DND-41 (cell line): ENCODE data around the gene WDR70.

ENCODE experiments used
- CTCF ChIP-seq: IDR thresholded peaks from 2 replicates; pipeline ENCODE4 v1.5.1; 2012; ENCODE audit warnings: borderline replicate concordance, low read length, moderate library complexity, mild to moderate bottlenecking; ENCODE audit not compliant: poor library complexity, severe bottlenecking; ENCODE audit errors: extremely low read depth
- EZH2 ChIP-seq: IDR thresholded peaks from 3 replicates; pipeline ENCODE4 v1.6.1; 2012; ENCODE audit warnings: borderline replicate concordance, low read depth, mild to moderate bottlenecking, moderate library complexity, low read length, inconsistent platforms; ENCODE audit not compliant: severe bottlenecking

- TF ChIP-seq CTCF, result no peak
- TF ChIP-seq EZH2, result no peak
Observed at GRCh38 chr5:37754976-37755375, 375.9 kb downstream of the WDR70 start.
